Mucosa of gallbladder (tissue), 1 donor: ENCODE results near the gene IPO4. TPM values are rescaled to one million over a fixed set of nuclear protein-coding genes. Genes with fewer than 3 reads are reported as not detected.
"Not testable (repeated sequence)": the region's sequence is repeated elsewhere in the genome, so short reads cannot be mapped to it uniquely, and the experiment has no call there.

Experiments used
- DNase-seq: peaks from one replicate; pipeline ENCODE4 v3.0.0-alpha.2; 2020; ENCODE audit warnings: low spot score
- total RNA-seq: library from RNA; stranded (reverse); gene quantifications from one replicate; pipeline ENCODE4 v1.2.1, GENCODE V29; 2021
- donor health status: DM: no; HTN: no; CAD: no.

The IPO4 gene
- total RNA-seq, 1 donor from 2014 or later: 23.0 TPM

DNA sequence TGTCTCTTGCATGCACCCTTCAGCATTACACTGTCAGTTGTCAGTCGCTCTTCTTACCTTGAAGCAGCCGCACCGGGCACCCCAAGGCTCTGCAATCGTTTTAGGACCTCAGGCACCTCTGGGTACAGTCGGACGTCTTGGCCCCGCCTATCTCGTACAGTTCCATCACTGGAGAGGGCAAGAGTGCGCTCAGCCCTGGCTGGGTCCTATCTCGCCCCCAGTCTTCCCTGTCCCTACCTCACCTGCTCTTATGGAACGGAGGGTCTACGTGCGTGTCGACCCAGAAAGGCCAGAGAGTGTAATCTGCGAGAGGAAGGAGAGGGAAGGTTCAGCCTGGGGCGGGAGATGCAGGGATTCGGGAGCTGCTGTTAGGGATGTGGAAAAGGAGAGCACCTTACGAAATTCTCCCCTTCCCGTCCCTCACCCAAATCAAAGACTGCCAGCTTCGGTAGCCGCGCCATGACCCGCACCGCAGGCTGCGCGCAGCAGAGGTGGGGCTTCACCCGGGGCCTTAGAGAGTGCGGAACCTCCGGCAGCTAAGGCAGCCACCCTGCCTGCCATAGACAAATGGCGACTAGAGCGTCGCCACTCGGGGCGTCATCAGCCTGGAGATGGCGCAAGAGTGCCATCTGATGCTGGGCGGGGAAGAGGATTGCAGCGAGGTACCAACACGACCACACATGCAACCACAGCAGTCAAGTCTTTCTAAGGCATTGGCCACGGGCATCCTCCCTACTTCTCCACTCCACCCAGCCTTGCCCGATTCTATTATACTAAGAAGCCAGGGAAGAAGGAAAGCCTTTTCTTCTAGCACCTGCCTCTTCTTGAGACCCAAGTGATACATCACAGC lies 27.1 kb upstream of the IPO4 start, which contains the start of gene MDP1:
TSS of gene MDP1 (minus strand) at position 572 of the 850 bp plus-strand sequence. CDS start at position 461, 111 bp downstream.
- DNase-seq: peak; percentile 87

DNA sequence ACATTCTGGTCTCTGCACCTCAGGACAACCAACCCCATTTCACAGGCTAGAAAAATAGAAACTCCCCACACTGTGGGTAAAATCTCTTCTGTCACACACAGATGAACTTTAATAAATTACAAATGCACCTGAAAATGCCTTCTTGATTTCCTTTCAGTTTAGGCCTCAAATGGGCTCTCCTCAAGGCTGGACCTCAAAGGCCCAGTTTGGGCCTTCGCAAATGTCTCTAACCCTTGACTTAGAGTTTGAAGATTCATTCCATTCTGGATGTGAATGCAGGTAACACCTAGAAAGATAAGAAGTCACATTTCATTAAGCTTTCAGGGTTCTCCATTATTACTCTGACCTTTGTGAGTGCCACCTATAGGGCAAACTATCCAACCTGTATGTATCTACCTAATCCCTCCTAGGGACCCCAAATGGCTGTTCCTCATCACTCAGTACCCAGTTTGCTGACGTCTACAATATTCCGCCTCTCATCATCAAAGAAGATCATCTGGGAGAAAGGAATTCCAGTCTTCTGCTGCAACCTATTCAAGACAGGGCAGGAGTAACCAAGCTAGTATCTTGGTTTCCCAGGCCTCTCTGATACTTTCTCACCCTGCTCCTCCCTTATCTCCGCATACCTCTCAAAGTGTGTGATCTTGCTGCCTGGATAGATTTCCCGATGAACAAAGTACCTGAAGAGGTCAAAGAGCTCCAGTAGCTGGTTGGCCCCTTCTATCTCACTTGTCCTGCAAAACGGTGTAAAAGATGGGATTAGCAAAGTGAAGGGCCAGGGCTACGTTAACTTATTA lies 25.4 kb upstream of the IPO4 start:
- no peak for DNase-seq

DNA sequence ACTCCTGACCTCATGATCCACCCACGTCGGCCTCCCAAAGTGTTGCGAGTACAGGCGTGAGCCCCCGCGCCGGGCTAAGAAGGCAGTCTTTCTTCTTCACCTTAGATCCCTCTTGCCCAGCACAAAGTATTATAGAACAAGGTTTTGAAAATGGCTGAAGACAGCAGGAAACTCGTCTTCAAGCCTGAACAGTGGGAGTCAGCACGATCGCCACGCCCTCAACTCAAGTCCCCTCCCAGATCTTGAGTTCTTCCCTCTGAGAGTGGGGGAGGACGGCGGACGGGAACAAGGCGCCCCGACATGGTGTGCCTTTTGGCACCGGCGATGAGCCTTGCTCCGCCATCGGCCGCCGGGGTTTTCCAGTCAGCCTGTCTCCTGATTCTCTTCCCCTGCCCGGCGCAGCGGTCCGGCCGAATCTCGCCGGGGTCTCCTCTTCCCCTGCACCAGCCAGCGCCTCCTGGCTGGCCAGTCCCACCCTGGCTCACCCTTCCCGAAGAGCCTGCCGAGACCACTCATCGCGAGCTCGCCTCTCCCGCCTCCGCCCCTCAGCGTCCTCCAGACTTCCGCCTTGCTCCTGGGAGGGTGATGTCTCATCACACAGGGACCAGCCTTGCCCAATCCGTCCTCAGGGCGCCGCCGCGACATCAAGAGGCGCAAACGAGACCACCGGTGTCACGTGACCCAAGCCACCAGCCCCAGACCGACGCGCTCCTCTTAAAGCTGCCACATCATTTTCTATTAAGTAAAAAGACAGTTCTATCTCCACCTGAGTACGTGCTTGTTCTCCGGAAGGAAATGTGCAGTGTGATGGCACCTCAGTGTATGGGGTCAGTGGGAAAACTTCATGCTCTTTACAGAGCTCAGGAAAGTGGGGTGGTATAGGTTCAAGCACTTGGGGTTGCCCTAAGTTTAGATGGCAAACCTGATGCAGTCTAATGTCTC lies 24.6 kb upstream of the IPO4 start, which contains the start of gene CHMP4A:
TSS of gene CHMP4A (minus strand) at position 565 of the 942 bp plus-strand sequence. CDS start at position 516, 49 bp downstream.
- DNase-seq: peak; percentile 97

DNA sequence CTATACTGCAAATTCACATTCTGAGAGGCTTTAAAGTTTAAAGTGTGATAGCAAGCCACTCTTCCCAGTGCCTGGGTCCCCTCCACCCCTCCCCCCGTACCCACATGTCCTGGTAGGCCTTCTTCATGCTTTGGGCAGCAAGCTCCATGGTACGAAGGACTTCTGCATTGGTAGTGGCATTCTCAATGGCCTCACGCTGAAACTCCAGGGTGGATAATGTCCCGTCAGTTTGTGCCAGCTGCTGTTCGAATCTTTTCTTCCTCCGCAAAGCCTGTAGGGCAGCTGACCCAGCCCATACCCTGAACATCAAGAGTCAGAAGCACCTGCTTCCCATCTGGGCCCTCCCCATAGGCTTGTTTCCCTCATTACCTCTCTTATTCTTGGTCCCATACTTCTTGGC lies 22.7 kb upstream of the IPO4 start:
- no peak for DNase-seq

DNA sequence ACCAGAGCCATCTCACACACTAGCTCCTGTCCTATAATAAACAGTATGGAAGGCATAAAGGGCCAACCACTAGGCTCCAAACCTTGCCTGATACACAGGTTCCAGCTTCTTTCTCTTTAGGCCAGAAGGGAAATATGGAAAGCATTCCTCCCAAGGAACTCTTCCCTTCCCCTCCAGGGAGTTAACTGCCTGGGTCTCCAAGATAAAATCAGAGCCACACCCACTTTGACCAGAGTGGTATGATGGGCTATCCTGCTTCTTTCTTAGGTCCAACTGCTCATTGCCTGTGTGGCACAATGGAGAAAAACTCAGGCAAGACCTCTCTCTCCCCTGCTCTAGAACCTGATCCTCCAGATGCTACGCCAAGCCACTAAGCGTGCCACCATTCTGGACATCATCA lies 19.0 kb upstream of the IPO4 start:
- DNase-seq: no peak

DNA sequence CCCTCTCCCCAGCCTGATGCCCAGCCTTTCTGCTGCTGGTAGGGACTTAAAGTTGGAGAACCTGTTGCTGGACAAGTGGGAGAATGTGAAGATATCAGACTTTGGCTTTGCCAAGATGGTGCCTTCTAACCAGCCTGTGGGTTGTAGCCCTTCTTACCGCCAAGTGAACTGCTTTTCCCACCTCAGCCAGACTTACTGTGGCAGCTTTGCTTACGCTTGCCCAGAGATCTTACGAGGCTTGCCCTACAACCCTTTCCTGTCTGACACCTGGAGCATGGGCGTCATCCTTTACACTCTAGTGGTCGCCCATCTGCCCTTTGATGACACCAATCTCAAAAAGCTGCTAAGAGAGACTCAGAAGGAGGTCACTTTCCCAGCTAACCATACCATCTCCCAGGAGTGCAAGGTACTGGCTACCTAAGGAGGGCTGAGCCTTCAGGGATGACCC lies 18.5 kb upstream of the IPO4 start:
- no peak for DNase-seq

DNA sequence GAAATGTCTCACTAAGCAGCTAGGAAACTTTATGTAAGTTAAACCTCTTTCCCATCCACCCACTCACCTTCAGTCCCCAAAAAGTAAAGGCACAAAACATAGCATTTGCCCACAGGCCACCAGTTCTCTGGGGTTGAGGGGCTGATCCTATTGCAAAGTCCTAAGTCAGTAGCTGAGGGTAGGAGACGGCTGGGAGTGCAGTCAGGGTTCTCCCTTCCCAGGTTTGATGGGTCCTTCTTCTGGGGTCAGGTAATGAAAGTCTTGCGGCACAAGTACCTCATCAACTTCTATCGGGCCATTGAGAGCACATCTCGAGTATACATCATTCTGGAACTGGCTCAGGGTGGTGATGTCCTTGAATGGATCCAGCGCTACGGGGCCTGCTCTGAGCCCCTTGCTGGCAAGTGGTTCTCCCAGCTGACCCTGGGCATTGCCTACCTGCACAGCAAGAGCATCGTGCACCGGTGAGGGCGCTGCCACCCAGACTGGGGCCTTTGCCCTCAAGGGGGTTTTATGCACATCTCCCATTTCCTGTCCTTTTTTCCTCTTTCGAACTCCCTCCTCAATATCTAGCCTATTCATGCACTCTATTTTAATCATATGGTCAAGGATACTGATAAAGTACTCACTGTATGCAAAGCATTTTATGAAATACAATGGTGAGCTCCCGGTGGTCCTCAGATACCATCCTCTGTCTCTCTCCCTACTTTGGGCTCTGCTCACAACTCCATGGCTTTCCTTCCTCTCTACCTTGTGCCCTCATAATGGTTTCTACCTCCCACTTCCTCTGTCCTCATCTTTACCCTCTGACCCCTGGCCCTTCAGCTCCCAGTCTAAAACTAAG lies 17.9 kb upstream of the IPO4 start:
- DNase-seq: no peak

DNA sequence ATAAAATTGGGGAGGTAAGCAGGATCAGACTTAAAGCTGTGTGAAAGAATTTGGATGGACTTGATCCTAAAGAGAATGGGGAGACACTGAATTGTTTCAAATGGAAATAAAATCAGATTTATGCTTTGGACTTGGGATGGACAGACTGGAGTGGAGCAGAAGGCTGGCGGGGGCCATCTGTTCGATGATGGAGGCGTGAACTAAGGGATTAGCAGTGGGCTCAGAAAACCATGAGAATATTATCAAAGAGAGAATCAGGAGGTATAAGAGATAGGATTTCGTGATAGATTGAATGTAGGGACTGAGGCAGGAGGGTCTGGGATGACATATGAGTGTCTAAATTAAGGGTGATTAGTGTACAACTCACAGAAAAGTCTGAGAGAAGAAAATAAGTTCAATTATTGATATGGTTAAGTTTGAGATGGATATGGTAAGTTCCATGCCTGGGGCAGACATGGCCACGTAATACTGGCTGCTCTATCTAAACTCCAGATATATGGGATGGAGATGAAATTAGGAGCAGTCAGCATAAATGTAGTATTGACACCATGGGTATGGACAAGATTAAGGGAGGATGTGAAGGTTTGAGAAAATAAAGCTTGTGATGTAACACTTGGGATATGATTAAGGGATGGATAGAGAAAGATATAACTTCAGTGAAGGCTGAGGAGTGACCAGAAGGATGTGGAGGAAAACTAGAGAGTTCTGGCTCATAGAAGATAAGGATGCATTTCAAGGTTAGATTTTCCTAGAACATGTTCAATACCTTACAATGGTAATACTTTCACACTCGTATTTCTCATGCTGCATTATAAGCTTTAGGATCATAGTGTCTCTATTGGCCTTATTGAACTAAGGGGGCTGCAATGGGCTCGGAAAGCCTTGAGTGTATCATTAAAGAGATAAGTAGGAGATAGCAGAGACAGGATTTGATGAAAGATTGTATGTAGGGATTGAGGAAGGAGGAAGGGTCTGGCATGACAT lies 15.8 kb upstream of the IPO4 start:
- no peak for DNase-seq

DNA sequence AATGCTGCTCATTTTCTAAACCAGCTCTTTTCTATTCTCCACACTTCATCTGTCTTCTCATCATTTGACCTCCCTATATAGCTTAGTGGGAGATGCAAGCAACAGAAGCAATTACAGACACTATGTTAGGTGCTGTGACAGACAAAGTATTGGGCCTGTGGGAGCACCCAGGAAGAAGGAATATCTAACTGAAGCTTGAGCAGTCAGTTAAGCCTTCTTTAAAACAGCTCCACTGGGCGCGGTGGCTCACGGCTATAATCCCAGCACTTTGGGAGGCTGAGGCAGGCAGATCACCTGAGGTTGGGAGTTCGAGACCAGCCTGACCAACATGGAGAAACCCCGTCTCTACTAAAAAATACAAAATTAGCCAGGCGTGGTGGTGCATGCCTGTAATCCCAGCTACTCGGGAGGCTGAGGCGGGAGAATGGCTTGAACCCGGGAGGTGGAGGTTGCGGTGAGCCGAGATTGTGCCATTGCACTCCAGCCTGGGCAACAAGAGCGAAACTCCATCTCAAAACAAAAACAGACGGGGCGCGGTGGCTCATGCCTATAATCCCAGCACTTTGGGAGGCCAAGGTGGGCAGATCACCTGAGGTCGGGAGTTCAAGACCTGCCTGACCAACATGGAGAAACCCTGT lies 14.8 kb upstream of the IPO4 start:
- DNase-seq: not testable (repeated sequence)

DNA sequence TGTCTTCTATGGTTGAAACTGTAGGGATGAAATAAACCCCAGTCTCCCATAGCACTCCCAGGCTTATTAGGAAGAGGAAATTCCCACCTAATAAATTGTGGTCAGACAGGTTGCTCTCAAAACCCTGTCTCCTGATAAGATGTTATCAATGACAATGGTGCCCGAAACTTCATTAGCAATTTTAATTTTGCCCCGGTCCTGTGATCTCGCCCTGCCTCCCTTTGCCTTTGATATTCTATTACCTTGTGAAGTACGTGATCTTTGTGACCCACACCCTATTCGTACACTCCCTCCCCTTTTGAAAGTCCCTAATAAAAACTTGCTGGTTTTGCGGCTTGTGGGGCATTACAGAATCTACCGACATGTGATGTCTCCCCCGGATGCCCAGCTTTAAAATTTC lies 13.9 kb upstream of the IPO4 start:
- DNase-seq: not testable (repeated sequence)

DNA sequence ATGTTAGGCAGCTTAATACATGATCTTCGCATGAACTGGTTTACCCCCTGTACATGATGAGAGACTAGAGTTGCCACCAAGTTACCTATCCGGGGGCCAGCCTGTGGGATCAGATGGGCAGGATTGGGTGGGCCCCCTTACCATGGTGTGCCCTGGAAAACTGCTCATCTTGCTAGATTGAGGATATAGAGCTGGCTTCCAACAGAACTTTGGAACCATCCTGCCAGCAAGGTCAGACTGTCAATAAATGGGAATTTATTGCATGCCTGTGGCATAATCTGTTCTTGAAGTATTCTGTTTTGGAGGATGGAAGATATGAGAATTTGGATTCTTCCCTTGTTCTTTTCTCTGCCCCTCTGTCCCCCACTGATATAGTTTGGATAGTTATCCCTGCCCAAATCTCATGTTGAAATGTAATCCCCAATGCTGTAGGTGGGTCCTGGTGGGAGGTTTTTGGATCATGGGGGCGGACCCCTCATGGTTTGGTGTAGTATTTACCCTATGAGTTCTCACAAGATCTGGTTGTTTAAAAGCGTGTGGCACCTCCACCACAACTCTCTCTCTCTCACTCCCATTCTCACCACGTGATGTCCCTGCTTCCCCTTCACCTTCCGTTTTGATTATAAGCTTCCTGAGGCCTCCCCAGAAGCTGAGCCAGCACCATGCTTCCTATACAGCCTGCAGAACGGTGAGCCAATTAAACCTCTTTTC lies 10.4 kb upstream of the IPO4 start:
- DNase-seq: no peak

DNA sequence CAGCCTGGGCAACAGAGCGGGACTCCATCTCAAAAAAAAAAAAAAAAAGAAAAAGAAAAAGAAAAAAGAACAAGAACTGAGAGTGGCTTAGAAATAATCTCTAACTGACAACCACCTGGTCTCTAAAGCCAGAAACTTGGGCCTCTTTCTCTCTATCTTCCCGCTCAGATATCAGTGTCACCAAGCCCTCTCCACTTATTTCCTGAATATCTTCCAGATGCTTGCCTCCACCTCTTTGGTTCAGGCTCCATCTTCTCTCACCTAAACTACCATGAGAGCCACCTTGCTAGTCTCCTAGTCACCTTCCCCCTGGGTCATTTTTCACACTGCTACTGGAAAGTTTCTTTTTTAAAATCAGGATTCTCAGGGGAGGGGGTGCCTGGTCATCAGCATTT lies 8.4 kb upstream of the IPO4 start:
- DNase-seq: no peak

DNA sequence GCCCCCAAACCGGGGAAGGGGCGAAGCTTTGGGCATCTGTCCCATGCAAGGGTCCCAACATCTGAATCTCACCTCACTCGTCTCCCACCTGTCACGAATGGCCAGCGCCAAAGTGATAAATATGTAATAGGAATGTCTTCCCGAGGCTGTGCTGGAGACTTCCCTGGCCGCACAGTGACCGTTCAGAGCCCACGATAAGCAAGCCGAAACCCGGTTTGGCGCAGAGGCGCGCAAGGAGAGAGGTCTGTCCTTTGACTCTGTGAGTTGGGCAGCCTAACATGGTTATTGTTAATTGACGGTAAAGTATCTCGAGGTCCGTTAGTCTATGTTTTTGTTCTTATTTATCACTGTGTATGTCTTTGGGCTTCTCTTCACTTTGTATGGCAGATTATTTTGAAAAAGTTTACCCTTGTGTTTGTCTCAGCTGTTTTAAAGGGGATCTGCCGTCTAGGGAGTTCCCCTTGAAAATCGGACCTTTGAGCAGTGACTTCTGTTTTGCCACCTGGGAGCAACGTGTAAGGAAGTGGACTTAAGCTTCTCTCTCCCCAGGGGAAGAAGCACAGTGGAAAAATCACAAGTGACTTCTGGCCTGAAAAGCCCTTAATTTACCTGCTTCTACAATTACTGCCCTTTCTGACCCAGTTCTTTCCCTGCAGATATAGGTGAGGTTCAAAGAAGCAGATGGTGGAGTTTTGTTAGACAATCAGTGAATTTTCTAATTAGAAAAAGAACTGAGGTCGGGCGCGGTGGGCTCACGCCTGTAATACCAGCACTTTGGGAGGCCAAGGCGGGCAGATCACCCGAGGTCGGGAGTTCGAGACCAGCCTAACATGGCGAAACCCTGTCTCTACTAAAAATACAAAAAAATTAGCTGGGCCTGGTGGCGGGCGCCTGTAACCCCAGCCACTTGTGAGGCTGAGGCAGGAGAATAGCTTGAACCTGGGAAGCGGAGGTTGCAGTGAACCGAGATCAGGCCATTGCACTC lies 7.7 kb upstream of the IPO4 start:
- no peak for DNase-seq

DNA sequence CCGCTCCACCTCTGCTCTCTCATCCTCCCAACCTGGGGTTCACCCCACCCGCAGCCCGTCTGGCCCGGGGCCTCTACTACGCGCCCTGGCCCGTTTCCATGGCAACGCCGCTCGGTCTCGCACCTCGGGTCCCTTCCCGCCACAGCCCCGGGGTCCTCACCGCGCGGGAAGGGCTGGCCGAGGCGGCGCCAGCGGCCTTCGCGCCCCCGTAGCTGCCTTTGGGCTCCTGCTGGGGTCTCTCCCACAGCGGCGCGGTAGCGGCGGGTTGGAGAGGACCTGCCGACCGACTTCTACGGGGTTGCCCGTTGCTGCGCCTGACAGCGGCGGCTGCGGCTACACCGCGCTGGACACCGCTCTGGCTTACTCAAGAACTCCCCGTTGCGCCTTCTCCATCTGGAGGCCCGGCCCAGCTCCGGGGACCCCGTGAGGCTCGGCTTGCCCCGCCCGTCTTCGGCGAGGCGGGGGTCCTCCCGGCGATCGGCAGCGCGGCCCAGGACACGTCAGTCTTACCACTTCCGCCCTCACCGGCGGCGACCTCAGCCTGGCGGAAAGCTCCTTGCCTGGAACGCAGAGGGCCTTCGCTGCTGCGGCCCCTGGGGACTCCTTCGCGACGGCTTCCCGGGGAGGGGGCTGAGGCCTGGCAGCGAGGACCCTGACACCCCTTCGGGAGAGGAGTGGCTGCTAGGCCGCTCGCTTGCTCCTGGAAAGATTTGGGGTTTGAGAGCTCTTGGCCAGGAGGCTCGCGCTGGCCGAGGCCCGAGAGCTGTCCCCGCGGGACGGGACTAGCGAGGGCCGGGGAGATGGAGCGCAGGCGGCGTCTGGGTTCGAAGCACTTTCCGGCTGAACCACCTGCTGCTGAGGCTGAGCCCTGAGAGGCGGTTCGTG lies 6.8 kb upstream of the IPO4 start, which contains the start of gene TM9SF1:
TSS of gene TM9SF1 (minus strand) at position 256 of the 885 bp plus-strand sequence. CDS start 422 bp downstream, outside the sequence.
- DNase-seq: peak; percentile 86

DNA sequence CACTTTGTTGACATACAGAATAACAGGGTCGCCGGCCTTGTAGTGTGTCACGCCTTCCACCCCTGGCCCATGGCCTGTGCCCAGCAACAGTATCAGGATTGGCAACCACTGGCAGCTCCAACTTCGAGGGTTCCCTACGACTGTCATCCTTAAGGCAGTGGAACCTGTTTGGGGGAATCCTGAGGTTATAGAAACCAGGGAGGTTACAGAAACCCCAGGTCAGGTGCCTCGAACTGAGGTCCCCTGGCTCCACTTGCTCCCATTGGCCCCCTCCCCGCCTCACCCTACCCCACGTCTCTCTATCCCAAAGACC lies 6.2 kb upstream of the IPO4 start:
- no peak for DNase-seq
